Small intestine (tissue), 7 donors: ENCODE results near the gene FAM120AOS. TPM values are rescaled to one million over a fixed set of nuclear protein-coding genes. Genes with fewer than 3 reads are reported as not detected.

Source experiments
- DNase-seq, 2 donors: peaks; one replicate each; pipeline versions ENCODE4 v3.0.0 to v3.0.0-alpha.2; 2013
- FAIRE-seq: peaks from 2 replicates; lab custom pipeline; 2012; peaks lifted over from hg19 to GRCh38; lab: Jason Lieb, UNC
- H3K27ac ChIP-seq, 3 donors: one replicate each; pipeline ENCODE4 v1.5.1; 2013; ENCODE audit warnings: low read length in 2 of 3, mild to moderate bottlenecking in 2 of 3, control low read depth in 1 of 3, inconsistent platforms in 1 of 3, low read depth in 1 of 3, moderate library complexity in 1 of 3
- H3K27me3 ChIP-seq, 3 donors: one replicate each; pipeline ENCODE4 v1.6.1; 2013; ENCODE audit warnings: low read length in 3 of 3, inconsistent platforms in 1 of 3; ENCODE audit not compliant: control insufficient read depth in 3 of 3, insufficient read depth in 3 of 3
- H3K36me3 ChIP-seq, 3 donors: one replicate each; pipeline ENCODE4 v1.6.1; 2013; ENCODE audit warnings: low read length in 3 of 3, inconsistent platforms in 1 of 3, low read depth in 1 of 3, mild to moderate bottlenecking in 1 of 3, moderate library complexity in 1 of 3; ENCODE audit not compliant: control insufficient read depth in 3 of 3, insufficient read depth in 2 of 3
- H3K4me1 ChIP-seq, 3 donors: one replicate each; pipeline ENCODE4 v1.6.1; 2013; ENCODE audit warnings: low read length in 2 of 3, inconsistent platforms in 1 of 3, low read depth in 1 of 3, mild to moderate bottlenecking in 1 of 3, moderate library complexity in 1 of 3; ENCODE audit not compliant: control insufficient read depth in 3 of 3, insufficient read depth in 2 of 3
- H3K4me3 ChIP-seq, 3 donors: one replicate each; pipeline ENCODE4 v1.5.1; 2013; ENCODE audit warnings: low read length in 3 of 3, control low read depth in 1 of 3, inconsistent platforms in 1 of 3, low read depth in 1 of 3, mild to moderate bottlenecking in 1 of 3, moderate library complexity in 1 of 3
- H3K9me3 ChIP-seq, 2 donors: one replicate each; pipeline ENCODE4 v1.6.1; 2013; ENCODE audit warnings: low read depth in 1 of 2, low read length in 1 of 2; ENCODE audit not compliant: control insufficient read depth in 2 of 2, insufficient read depth in 1 of 2
- WGBS, 3 donors: extraction: QIAGEN DNeasy Blood & Tissue Kit; methylation state at CpG; one replicate each; pipeline ENCODE4 v1.1.7; 2013; 5-methylcytosine and 5-hydroxymethylcytosine counted together
- polyA plus RNA-seq, 4 donors: library from polyadenylated mRNA; stranded (reverse) in 3 of 4; unstranded in 1 of 4; fragments of 200-250 nt in 3 of 4; fragments of 120-200 nt in 1 of 4; gene quantifications; one replicate each; pipeline versions ENCODE4 v1.2.1 to v1.2.3, GENCODE V29; 2013
- donor health status: healthy with polysubstance abuse.
- donor health status: control.
- donor health status: control.
- donor health status: Bipolar disorder and iron deficiency.
- donor health status: healthy.

The FAM120AOS gene
- polyA plus RNA-seq, 4 donors = 29.7 to 62.9 (median 32.0) TPM

GRCh38 chr9:93491593-93492232 is 38.3 kb upstream of the FAM120AOS start:
- no peaks in the 10 kb centered on the region for H3K27me3 ChIP-seq
- WGBS, 3 donors = 83 to 91% (median 87%) methylated on average over 3 of the region's 3 CpGs
- DNase-seq = no peak
- H3K4me1 ChIP-seq = peaks cover 0 to 14% (median 0%) of the 10 kb centered on the region in 3 donors
- no peaks in the 10 kb centered on the region for H3K9me3 ChIP-seq
- peaks cover 2 to 45% (median 8%) of the 10 kb centered on the region in 3 donors for H3K36me3 ChIP-seq
- H3K4me3 ChIP-seq = no peak overlapping the region
- no peak for FAIRE-seq
- H3K27ac ChIP-seq = no peak overlapping the region

- DNase-seq = no peak
- peaks cover 0 to 4% (median 0%) of the 10 kb centered on the region in 3 donors for H3K4me1 ChIP-seq
- no peak for FAIRE-seq
- H3K27me3 ChIP-seq = no peaks in the 10 kb centered on the region
- H3K36me3 ChIP-seq = peaks cover 2 to 40% (median 9%) of the 10 kb centered on the region in 3 donors
- H3K4me3 ChIP-seq = no peak overlapping the region
- no peaks in the 10 kb centered on the region for H3K9me3 ChIP-seq
- no peak overlapping the region for H3K27ac ChIP-seq
- 95 to 98% (median 96%) methylated on average over 5 of the region's 5 CpGs for WGBS, 3 donors
Observed at GRCh38 chr9:93488244-93488643, 34.9 kb upstream of the FAM120AOS start.

GRCh38 chr9:93486268-93486667 is 32.9 kb upstream of the FAM120AOS start:
- no peak overlapping the region for H3K27ac ChIP-seq
- no peaks in the 10 kb centered on the region for H3K4me1 ChIP-seq

DNA sequence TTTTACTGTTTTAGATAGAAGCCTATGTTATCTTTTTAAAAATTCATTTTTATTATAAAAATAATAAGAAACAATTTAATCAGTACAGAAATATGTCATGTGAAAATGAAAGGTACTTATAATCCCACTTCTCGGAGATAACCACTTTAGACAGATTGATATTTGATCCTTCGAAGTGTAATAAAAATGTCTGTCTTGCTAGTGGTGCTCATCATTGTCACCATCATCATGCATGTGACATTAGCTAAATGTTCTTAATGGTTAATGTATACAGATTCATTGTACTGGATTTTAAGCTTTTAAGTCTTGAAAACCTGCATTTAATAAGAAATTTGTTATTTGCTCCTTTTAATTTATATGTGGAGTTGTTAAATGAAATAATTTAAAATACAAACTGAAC is 30.1 kb upstream of the FAM120AOS start:
- FAIRE-seq = no peak
- WGBS, 3 donors = 88 to 95% (median 93%) methylated on average over 2 of the region's 2 CpGs
- H3K4me3 ChIP-seq = no peak overlapping the region

More at GRCh38 chr9:93486268-93486667, 32.9 kb upstream of the FAM120AOS start:
- Histone ChIP-seq H3K9me3 (no peaks in the 10 kb centered on the region), H3K27me3 (no peaks in the 10 kb centered on the region), H3K36me3 (peaks cover 2 to 44% (median 9%) of the 10 kb centered on the region in 3 donors), H3K4me3 (no peak overlapping the region)
- 92 to 100% (median 96%) methylated on average over 1 of the region's 1 CpG for WGBS, 3 donors
- FAIRE-seq = no peak
- DNase-seq = no peak

GRCh38 chr9:93480728-93481324 is 27.4 kb upstream of the FAM120AOS start:
- no peak overlapping the region for H3K27ac ChIP-seq
- H3K27me3 ChIP-seq = no peaks in the 10 kb centered on the region
- 92 to 96% (median 95%) methylated on average over 7 of the region's 7 CpGs for WGBS, 3 donors
- no peak overlapping the region for H3K4me3 ChIP-seq
- H3K36me3 ChIP-seq = peaks cover 7 to 38% (median 7%) of the 10 kb centered on the region in 3 donors
- FAIRE-seq (no peak), DNase-seq (no peak)
- H3K9me3 ChIP-seq = no peaks in the 10 kb centered on the region
- no peaks in the 10 kb centered on the region for H3K4me1 ChIP-seq

More for the DNA sequence above, 30.1 kb upstream of the FAM120AOS start:
- peaks cover 0 to 46% (median 7%) of the 10 kb centered on the region in 3 donors for H3K36me3 ChIP-seq
- H3K4me1 ChIP-seq = no peaks in the 10 kb centered on the region
- no peak overlapping the region for H3K27ac ChIP-seq
- H3K27me3 ChIP-seq = no peaks in the 10 kb centered on the region
- H3K9me3 ChIP-seq = no peaks in the 10 kb centered on the region
- no peak for DNase-seq

DNA sequence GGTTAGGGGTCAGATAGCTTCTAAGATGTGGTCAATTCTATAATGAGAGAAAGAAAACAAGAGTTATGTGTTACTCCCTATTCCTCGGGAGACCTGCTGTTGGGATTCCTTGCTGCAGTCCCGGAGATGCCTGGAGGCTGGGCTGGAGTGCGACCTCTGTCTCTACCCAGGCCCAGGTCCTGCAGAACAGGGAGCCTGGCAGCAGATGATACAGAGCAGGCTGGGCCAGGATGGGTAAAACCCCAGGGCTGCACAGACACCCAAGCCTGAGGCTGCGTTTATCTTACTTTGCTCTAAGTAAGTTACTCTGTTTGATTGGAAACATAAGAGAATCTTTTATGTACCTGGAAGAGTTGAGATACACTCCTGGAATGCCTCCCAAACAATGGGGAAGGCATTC is 26.9 kb upstream of the FAM120AOS start:
- FAIRE-seq (no peak), DNase-seq (no peak)
- WGBS, 3 donors = 86 to 95% (median 88%) methylated on average over 4 of the region's 4 CpGs

DNA sequence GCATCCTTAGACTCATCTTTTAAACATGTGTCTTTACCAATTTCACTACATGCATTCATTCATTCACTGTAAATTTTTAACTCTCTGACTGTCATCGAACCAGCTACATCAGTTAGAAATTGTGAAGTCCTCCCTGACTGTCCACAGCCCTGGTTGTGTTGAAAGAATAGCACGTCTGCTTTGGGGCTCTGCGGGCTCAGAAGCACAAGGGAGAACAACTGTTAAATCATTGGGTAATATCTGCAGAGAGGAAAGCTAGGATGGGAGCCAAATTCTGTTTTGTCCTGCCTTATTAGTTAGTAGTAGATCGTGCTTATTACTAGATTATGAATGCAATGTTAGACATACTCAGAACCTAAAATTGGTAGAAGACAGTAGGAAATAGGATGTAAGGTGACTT is 26.3 kb upstream of the FAM120AOS start:
- Histone ChIP-seq H3K4me3 (no peak overlapping the region), H3K4me1 (no peaks in the 10 kb centered on the region), H3K27me3 (no peaks in the 10 kb centered on the region), H3K27ac (no peak overlapping the region), H3K36me3 (peaks cover 7 to 30% (median 7%) of the 10 kb centered on the region in 3 donors), H3K9me3 (no peaks in the 10 kb centered on the region)
- FAIRE-seq (no peak), DNase-seq (no peak)
- WGBS, 3 donors = 84 to 92% (median 91%) methylated on average over 4 of the region's 4 CpGs

More for the DNA sequence above, 26.9 kb upstream of the FAM120AOS start:
- no peaks in the 10 kb centered on the region for H3K9me3 ChIP-seq
- H3K36me3 ChIP-seq = peaks cover 7 to 34% (median 7%) of the 10 kb centered on the region in 3 donors
- no peaks in the 10 kb centered on the region for H3K4me1 ChIP-seq
- no peak overlapping the region for H3K4me3 ChIP-seq
- no peaks in the 10 kb centered on the region for H3K27me3 ChIP-seq
- H3K27ac ChIP-seq = no peak overlapping the region

DNA sequence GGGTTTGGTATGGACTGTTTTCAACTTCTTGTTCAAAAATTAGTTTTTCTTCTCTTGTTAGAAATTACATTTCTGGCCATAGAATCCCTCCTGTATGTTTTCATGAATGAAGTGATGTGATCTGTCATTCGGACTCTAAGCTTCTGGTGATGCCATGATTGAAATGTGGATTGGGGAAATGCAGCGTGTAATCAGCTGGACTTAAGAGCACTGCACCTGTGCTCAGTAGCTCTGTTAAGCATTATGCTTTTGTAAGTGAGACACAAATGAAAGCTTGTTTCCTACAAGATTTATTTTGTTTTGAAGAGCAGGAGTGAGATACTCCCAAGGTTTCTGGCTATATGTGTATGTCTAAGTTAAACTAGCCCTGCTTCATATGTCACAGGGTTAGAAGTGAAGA is 24.0 kb upstream of the FAM120AOS start:
- Histone ChIP-seq H3K4me1 (peaks cover 0 to under 1% (median 0%) of the 10 kb centered on the region in 3 donors), H3K27ac (no peak overlapping the region), H3K27me3 (no peaks in the 10 kb centered on the region), H3K9me3 (no peaks in the 10 kb centered on the region), H3K4me3 (no peak overlapping the region), H3K36me3 (peaks cover 2 to 26% (median 7%) of the 10 kb centered on the region in 3 donors)
- DNase-seq (no peak), FAIRE-seq (no peak)
- 84 to 90% (median 87%) methylated on average over 2 of the region's 2 CpGs for WGBS, 3 donors
